Measurements from ENCODE around the gene UBTD1. TPM values are rescaled to one million over a fixed set of nuclear protein-coding genes. Genes with fewer than 3 reads are reported as not detected.

The UBTD1 gene
- total RNA-seq, 1 experiment from 2014 or later: 19.0 TPM

DNA sequence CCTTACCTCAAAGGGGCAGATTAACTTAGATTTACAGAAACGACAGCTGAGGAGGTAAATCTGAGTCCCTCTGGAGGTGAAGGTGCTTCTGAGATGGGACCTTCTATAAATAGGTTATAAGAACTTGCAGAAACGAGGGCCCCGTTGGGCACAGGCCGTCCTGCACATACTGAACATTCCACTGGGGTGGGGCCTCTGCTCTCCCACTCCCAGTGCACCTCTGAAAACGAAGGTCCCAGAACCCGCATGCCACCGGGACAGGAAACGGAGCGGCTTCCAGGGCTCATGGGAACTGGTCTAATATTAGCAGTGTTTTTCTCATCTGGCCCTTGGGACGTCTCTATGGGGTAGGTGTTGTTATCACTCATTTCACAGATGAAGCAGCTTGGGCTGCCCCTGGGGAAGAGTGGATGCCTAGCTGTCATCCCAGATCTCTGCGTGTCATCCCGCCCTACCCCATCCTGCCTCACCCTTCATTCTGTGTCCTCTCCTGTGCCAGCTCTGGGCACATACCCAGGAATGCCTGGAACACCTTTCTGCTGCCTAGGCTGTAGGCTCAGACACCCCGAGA, 110.4 kb downstream of the UBTD1 start:
- H3K23ac ChIP-seq (ENCODE audit: insufficient read length, low read depth, low read length): no peak overlapping the region
- no peaks in the 10 kb centered on the region for H4K20me1 ChIP-seq (ENCODE audit: control insufficient read depth, insufficient read depth, insufficient read length)
- no peak overlapping the region for H3K56ac ChIP-seq (ENCODE audit: insufficient read length, low read depth, low read length)
- TF ChIP-seq, protein P1, sequence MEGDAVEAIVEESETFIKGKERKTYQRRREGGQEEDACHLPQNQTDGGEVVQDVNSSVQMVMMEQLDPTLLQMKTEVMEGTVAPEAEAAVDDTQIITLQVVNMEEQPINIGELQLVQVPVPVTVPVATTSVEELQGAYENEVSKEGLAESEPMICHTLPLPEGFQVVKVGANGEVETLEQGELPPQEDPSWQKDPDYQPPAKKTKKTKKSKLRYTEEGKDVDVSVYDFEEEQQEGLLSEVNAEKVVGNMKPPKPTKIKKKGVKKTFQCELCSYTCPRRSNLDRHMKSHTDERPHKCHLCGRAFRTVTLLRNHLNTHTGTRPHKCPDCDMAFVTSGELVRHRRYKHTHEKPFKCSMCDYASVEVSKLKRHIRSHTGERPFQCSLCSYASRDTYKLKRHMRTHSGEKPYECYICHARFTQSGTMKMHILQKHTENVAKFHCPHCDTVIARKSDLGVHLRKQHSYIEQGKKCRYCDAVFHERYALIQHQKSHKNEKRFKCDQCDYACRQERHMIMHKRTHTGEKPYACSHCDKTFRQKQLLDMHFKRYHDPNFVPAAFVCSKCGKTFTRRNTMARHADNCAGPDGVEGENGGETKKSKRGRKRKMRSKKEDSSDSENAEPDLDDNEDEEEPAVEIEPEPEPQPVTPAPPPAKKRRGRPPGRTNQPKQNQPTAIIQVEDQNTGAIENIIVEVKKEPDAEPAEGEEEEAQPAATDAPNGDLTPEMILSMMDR (conservative IDR thresholded peaks at IDR 0.05): no peak
- no CpG with 5 or more reads among the region's 13 CpGs for WGBS (ENCODE audit: extremely low coverage, insufficient read length, low lambda C conversion rate)
- no peak for DNase-seq
- H2AK5ac ChIP-seq (ENCODE audit: insufficient read length, low read length): no peak overlapping the region
- no peak overlapping the region for H2BK20ac ChIP-seq (ENCODE audit: low read depth, low read length, poor library complexity, severe bottlenecking)
- no peak overlapping the region for H2BK12ac ChIP-seq (ENCODE audit: insufficient read length, low read depth, low read length)
- no peak overlapping the region for H3K18ac ChIP-seq (ENCODE audit: insufficient read length, low read depth, low read length)
- H2BK120ac ChIP-seq (ENCODE audit: low read depth, low read length, poor library complexity, severe bottlenecking): no peak overlapping the region
- no peaks in the 10 kb centered on the region for H3K9me3 ChIP-seq (ENCODE audit: control insufficient read depth, low read depth, low read length)
- no peak overlapping the region for H3K4me2 ChIP-seq (ENCODE audit: insufficient read depth, insufficient read length, low read length)
- no peaks in the 10 kb centered on the region for H3K27me3 ChIP-seq (ENCODE audit: insufficient read depth, low read length)
- no peak overlapping the region for H3K27ac ChIP-seq (ENCODE audit: insufficient read length, low read depth, low read length)
- no peak overlapping the region for H2BK15ac ChIP-seq (ENCODE audit: low read depth, low read length)
- H3K79me1 ChIP-seq (ENCODE audit: insufficient read depth, low read depth, low read length, poor library complexity, severe bottlenecking): no peaks in the 10 kb centered on the region
- peaks cover 11 to 16% of the 10 kb centered on the region in 2 experiments for H3K4me1 Mint-ChIP-seq
- H2AFZ ChIP-seq (ENCODE audit: low read length): no peak overlapping the region
- H4K5ac ChIP-seq (ENCODE audit: insufficient read length, low read depth, low read length): no peak overlapping the region
- H3K14ac ChIP-seq (ENCODE audit: insufficient read depth, low read length): no peak overlapping the region
- H3K79me2 ChIP-seq (ENCODE audit: insufficient read depth, low read length): no peaks in the 10 kb centered on the region
- H3K9me3 Mint-ChIP-seq: no peaks in the 10 kb centered on the region
- H3K27me3 Mint-ChIP-seq (ENCODE audit: low read depth): no peaks in the 10 kb centered on the region
- H3K4me1 ChIP-seq (ENCODE audit: insufficient read depth, low read length): no peaks in the 10 kb centered on the region
- H4K91ac ChIP-seq (ENCODE audit: insufficient read length, low read depth, low read length): no peak overlapping the region
- H3K27ac Mint-ChIP-seq: peak overlapping the region in 1 of 3 experiments; percentile 60; a peak in 3 of 7 replicates
- H3K4me3 Mint-ChIP-seq: no peak overlapping the region
- no peaks in the 10 kb centered on the region for H3K23me2 ChIP-seq (ENCODE audit: insufficient read length, low read depth, low read length, poor library complexity, severe bottlenecking)
- H3K4ac ChIP-seq (ENCODE audit: low read depth, low read length): no peak overlapping the region
- H3K36me3 Mint-ChIP-seq (ENCODE audit: insufficient read depth in 1 of 3, low read depth in 3 of 3): no peaks in the 10 kb centered on the region
- no peak overlapping the region for H2BK5ac ChIP-seq (ENCODE audit: insufficient read length, low read length)
- no peak overlapping the region for H4K8ac ChIP-seq (replicated peaks; ENCODE audit: insufficient read length, low read depth, low read length)
- H3T11ph ChIP-seq (ENCODE audit: low read length): no peak overlapping the region
- no peak overlapping the region for H3K9ac ChIP-seq (ENCODE audit: extremely low read depth, insufficient read length, low read length)
